Measurements from ENCODE around the gene PTER. TPM values are rescaled to one million over a fixed set of nuclear protein-coding genes. Genes with fewer than 3 reads are reported as not detected.

Gene PTER
- total RNA-seq, 1 donor from 2014 or later = 2.6 TPM

DNA sequence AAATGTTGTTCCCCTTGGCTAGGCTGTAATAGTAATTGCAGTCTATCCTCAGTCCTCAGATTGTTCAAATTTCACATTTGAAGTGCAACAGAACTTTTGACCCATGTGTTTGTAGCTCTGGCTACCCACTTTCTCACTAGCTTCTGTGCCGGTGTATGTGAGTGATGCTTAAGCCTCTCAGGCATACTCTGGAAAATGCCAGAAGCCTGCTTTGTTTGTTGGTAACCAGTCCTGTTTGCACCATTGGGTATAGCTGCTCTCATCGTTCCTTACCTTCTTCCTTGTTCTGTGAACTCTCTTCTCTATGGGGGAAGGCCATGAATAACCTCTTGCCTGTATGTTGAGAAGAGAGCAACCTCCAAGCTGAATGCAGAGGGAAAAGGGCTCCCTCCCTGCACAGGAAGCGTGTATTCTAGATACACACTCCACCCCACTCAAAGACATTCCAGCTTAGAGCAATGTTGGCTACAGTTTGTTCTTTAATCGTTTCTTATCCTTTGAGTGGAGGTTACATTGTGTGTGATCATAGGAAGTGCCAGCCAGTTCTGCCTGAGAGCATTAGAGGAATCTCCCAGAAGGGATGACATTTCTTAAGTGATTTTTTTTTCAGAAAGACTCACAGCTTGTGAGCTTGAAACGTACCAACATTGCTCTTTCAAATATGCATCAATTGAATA lies 44.4 kb downstream of the PTER start:
- Mint-ChIP-seq H3K4me3 (ENCODE audit: unreplicated experiment) (no peak overlapping the region), H3K27ac (ENCODE audit: unreplicated experiment) (no peak overlapping the region), H3K36me3 (ENCODE audit: unreplicated experiment) (no peaks in the 10 kb centered on the region), H3K4me1 (ENCODE audit: unreplicated experiment) (no peaks in the 10 kb centered on the region), H3K9me3 (ENCODE audit: unreplicated experiment) (no peaks in the 10 kb centered on the region), H3K27me3 (ENCODE audit: unreplicated experiment) (no peaks in the 10 kb centered on the region)
- DNase-seq (ENCODE audit: extremely low spot score, unreplicated experiment) = no peak
- TF ChIP-seq, protein P1, sequence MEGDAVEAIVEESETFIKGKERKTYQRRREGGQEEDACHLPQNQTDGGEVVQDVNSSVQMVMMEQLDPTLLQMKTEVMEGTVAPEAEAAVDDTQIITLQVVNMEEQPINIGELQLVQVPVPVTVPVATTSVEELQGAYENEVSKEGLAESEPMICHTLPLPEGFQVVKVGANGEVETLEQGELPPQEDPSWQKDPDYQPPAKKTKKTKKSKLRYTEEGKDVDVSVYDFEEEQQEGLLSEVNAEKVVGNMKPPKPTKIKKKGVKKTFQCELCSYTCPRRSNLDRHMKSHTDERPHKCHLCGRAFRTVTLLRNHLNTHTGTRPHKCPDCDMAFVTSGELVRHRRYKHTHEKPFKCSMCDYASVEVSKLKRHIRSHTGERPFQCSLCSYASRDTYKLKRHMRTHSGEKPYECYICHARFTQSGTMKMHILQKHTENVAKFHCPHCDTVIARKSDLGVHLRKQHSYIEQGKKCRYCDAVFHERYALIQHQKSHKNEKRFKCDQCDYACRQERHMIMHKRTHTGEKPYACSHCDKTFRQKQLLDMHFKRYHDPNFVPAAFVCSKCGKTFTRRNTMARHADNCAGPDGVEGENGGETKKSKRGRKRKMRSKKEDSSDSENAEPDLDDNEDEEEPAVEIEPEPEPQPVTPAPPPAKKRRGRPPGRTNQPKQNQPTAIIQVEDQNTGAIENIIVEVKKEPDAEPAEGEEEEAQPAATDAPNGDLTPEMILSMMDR (IDR thresholded peaks at IDR 0.05) = no peak

DNA sequence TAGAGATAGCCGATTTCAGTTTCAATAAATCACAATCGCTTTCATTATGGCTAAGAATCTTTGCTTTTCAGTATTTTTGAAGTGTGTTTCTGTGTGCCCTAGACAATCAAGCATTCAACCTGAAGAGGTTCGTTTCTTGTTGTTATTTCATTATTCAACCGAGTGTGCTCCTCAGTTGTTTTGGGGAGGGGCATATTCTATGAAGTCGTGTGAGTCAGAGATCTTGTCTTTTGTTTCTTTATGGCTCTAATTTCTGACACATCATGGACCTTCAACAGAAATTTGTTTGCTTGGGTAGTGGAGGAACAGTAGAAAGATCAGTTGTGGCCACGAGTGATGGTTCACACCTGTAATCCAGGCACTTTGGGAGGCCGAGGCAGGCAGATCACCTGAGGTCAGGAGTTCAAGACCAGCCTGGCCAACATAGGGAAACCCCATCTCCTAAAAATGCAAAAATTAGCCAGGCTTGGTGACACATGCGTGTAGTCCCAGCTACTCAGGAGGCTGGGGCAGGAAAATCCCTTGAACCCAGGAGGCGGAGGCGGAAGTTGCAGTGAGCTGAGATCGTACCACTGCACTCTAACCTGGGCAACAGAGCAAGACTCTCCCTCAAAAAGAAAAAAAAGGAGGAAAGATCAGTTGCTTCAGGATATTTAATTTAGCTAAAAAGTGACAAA lies 46.6 kb downstream of the PTER start:
- Mint-ChIP-seq H3K27ac (ENCODE audit: unreplicated experiment) (no peak overlapping the region), H3K9me3 (ENCODE audit: unreplicated experiment) (no peaks in the 10 kb centered on the region), H3K4me1 (ENCODE audit: unreplicated experiment) (no peaks in the 10 kb centered on the region), H3K27me3 (ENCODE audit: unreplicated experiment) (no peaks in the 10 kb centered on the region), H3K4me3 (ENCODE audit: unreplicated experiment) (no peak overlapping the region), H3K36me3 (ENCODE audit: unreplicated experiment) (no peaks in the 10 kb centered on the region)
- TF ChIP-seq, protein P1 (IDR thresholded peaks at IDR 0.05) = no peak
- no peak for DNase-seq (ENCODE audit: extremely low spot score, unreplicated experiment)

GRCh38 chr10:16490511-16490910 lies 53.7 kb downstream of the PTER start:
- TF ChIP-seq, protein P1 (IDR thresholded peaks at IDR 0.05) = no peak
- Mint-ChIP-seq H3K36me3 (ENCODE audit: unreplicated experiment) (no peaks in the 10 kb centered on the region), H3K4me1 (ENCODE audit: unreplicated experiment) (no peaks in the 10 kb centered on the region), H3K27me3 (ENCODE audit: unreplicated experiment) (no peaks in the 10 kb centered on the region), H3K4me3 (ENCODE audit: unreplicated experiment) (no peak overlapping the region), H3K9me3 (ENCODE audit: unreplicated experiment) (no peaks in the 10 kb centered on the region), H3K27ac (ENCODE audit: unreplicated experiment) (no peak overlapping the region)
- DNase-seq (ENCODE audit: extremely low spot score, unreplicated experiment) = no peak

- TF ChIP-seq, protein P1 (IDR thresholded peaks at IDR 0.05) = no peak
- no peaks in the 10 kb centered on the region for H3K27me3 Mint-ChIP-seq (ENCODE audit: unreplicated experiment)
- no peak overlapping the region for H3K27ac Mint-ChIP-seq (ENCODE audit: unreplicated experiment)
- H3K9me3 Mint-ChIP-seq (ENCODE audit: unreplicated experiment) = no peaks in the 10 kb centered on the region
- DNase-seq (ENCODE audit: extremely low spot score, unreplicated experiment) = no peak
- H3K4me1 Mint-ChIP-seq (ENCODE audit: unreplicated experiment) = no peaks in the 10 kb centered on the region
- H3K36me3 Mint-ChIP-seq (ENCODE audit: unreplicated experiment) = no peaks in the 10 kb centered on the region
- no peak overlapping the region for H3K4me3 Mint-ChIP-seq (ENCODE audit: unreplicated experiment)
These were observed 55.1 kb downstream of the PTER start for GRCh38 chr10:16491933-16492332.

- H3K36me3 Mint-ChIP-seq (ENCODE audit: unreplicated experiment) = no peaks in the 10 kb centered on the region
- no peaks in the 10 kb centered on the region for H3K9me3 Mint-ChIP-seq (ENCODE audit: unreplicated experiment)
- no peak overlapping the region for H3K27ac Mint-ChIP-seq (ENCODE audit: unreplicated experiment)
- no peaks in the 10 kb centered on the region for H3K27me3 Mint-ChIP-seq (ENCODE audit: unreplicated experiment)
- H3K4me3 Mint-ChIP-seq (ENCODE audit: unreplicated experiment) = no peak overlapping the region
- TF ChIP-seq, protein P1 (IDR thresholded peaks at IDR 0.05) = no peak
- no peak for DNase-seq (ENCODE audit: extremely low spot score, unreplicated experiment)
- H3K4me1 Mint-ChIP-seq (ENCODE audit: unreplicated experiment) = no peaks in the 10 kb centered on the region
These were observed 57.2 kb downstream of the PTER start for GRCh38 chr10:16493884-16494536.

All from osteocyte (in vitro differentiated cells).